Endothelial cell of umbilical vein (primary cell): ENCODE measurements around the gene ETFB.

Experiments used
- EZH2 ChIP-seq: IDR thresholded peaks from 2 replicates; pipeline ENCODE4 v1.6.1; 2012; ENCODE audit warnings: borderline replicate concordance, low read depth, mild to moderate bottlenecking, moderate library complexity, low read length, inconsistent platforms; ENCODE audit not compliant: severe bottlenecking
- POLR2A ChIP-seq: IDR thresholded peaks from 2 replicates; pipeline ENCODE4 v1.6.1; 2012; ENCODE audit warnings: low read depth, mild to moderate bottlenecking, control low read depth, low read length
- TF ChIP-seq, protein P1 (sequence below): IDR thresholded peaks from 2 replicates; pipeline ENCODE4 v1.6.1; 2011; ENCODE audit not compliant: insufficient read depth, insufficient read length

DNA sequence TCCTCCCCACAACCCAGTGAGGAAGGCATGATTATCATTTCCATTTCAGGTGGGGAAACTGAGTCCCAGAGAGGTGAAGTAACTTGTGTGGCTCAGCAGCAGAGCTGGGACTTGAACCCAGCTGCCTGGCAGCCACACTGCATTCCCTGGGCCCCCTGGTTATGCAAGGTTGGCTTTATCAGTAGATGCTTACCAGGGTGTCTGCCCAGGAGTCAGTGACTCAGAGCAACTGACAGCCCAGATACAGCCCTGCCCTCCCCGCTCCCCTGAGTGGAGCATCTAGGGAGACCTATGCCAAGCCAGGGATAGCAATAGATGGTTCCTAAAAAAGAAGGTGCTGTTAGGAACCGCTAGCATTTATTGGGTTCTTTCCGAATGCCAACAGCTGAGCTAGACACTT lies 48.8 kb downstream of the ETFB start:
- TF ChIP-seq POLR2A (no peak), EZH2 (no peak)
- TF ChIP-seq, protein P1, sequence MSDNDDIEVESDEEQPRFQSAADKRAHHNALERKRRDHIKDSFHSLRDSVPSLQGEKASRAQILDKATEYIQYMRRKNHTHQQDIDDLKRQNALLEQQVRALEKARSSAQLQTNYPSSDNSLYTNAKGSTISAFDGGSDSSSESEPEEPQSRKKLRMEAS = no peak
